Liver (tissue), 9 donors: ENCODE data around the gene DNAJC27. TPM values are rescaled to one million over a fixed set of nuclear protein-coding genes. Genes with fewer than 3 reads are reported as not detected.
"Not testable (repeated sequence)": the region's sequence is repeated elsewhere in the genome, so short reads cannot be mapped to it uniquely, and the experiment has no call there.

ENCODE experiments used
- DNase-seq: peaks from one replicate; pipeline ENCODE4 v3.0.0-alpha.2; 2017; ENCODE audit warnings: low spot score
- H3K27ac ChIP-seq, 2 donors: one replicate each; pipeline ENCODE4 v1.7.0; 2013; ENCODE audit warnings: inconsistent platforms in 2 of 2, low read length in 2 of 2, control low read depth in 1 of 2, low read depth in 1 of 2, mild to moderate bottlenecking in 1 of 2
- H3K27me3 ChIP-seq, 4 donors: one replicate each; pipeline versions ENCODE4 v1.6.1 to v1.7.0; 2013; ENCODE audit warnings: low read length in 3 of 4, inconsistent platforms in 1 of 4, mild to moderate bottlenecking in 1 of 4, moderate library complexity in 1 of 4; ENCODE audit not compliant: control insufficient read depth in 4 of 4, insufficient read depth in 4 of 4
- H3K36me3 ChIP-seq, 4 donors: one replicate each; pipeline versions ENCODE4 v1.6.1 to v1.7.0; 2013; ENCODE audit warnings: low read length in 3 of 4, mild to moderate bottlenecking in 3 of 4, low read depth in 1 of 4, moderate library complexity in 1 of 4; ENCODE audit not compliant: control insufficient read depth in 4 of 4, insufficient read depth in 3 of 4
- H3K4me1 ChIP-seq, 4 donors: one replicate each; pipeline versions ENCODE4 v1.6.1 to v1.7.0; 2013; ENCODE audit warnings: low read length in 3 of 4, mild to moderate bottlenecking in 3 of 4, moderate library complexity in 1 of 4; ENCODE audit not compliant: control insufficient read depth in 4 of 4, insufficient read depth in 4 of 4
- H3K4me3 ChIP-seq, 3 donors: one replicate each; pipeline versions ENCODE4 v1.6.1 to v1.7.0; 2013; ENCODE audit warnings: low read length in 3 of 3, control low read depth in 1 of 3, low read depth in 1 of 3, mild to moderate bottlenecking in 1 of 3
- H3K9ac ChIP-seq, 2 donors: one replicate each; pipeline ENCODE4 v1.7.0; 2013; ENCODE audit warnings: low read length in 2 of 2, mild to moderate bottlenecking in 2 of 2, moderate library complexity in 2 of 2, control low read depth in 1 of 2, low read depth in 1 of 2
- H3K9me3 ChIP-seq, 4 donors: one replicate each; pipeline versions ENCODE4 v1.6.1 to v1.7.0; 2013; ENCODE audit warnings: low read length in 3 of 4; ENCODE audit not compliant: control insufficient read depth in 4 of 4
- ATF3 ChIP-seq: IDR thresholded peaks from 2 replicates; pipeline ENCODE4 v1.6.1; 2016; ENCODE audit warnings: antibody characterized with exemption
- CTCF ChIP-seq: fragments of 150-350 bp; IDR thresholded peaks from 2 replicates; pipeline ENCODE4 v1.5.1; 2017; ENCODE audit warnings: improper control_type of control experiment, low read depth, low read length; ENCODE audit not compliant: missing input control
- EGR1 ChIP-seq, 2 donors: IDR thresholded peaks; 2 replicates each; pipeline ENCODE4 v1.6.1; 2016 to 2018; ENCODE audit warnings: antibody characterized with exemption in 2 of 2, low read depth in 2 of 2
- FOXA1 ChIP-seq: IDR thresholded peaks from 2 replicates; pipeline ENCODE4 v1.6.1; 2016; ENCODE audit warnings: antibody characterized with exemption
- HNF4A ChIP-seq, 2 donors: conservative IDR thresholded peaks; 2 replicates each; pipeline ENCODE4 v1.6.1; 2016; ENCODE audit warnings: antibody characterized with exemption in 2 of 2, mild to moderate bottlenecking in 2 of 2
- HNF4G ChIP-seq: IDR thresholded peaks from 2 replicates; pipeline ENCODE4 v1.6.1; 2016; ENCODE audit warnings: antibody characterized with exemption
- JUND ChIP-seq, 2 donors: IDR thresholded peaks; 2 replicates each; pipeline ENCODE4 v1.6.1; 2016; ENCODE audit warnings: antibody characterized with exemption in 2 of 2
- MAX ChIP-seq: IDR thresholded peaks from 2 replicates; pipeline ENCODE4 v1.6.1; 2016; ENCODE audit warnings: antibody characterized with exemption
- NR2F2 ChIP-seq: IDR thresholded peaks from 2 replicates; pipeline ENCODE4 v1.6.1; 2016; ENCODE audit warnings: antibody characterized with exemption
- RAD21 ChIP-seq, 2 donors: IDR thresholded peaks; 2 replicates each; pipeline ENCODE4 v1.6.1; 2016; ENCODE audit warnings: antibody characterized with exemption in 2 of 2, mild to moderate bottlenecking in 2 of 2
- REST ChIP-seq: IDR thresholded peaks from 2 replicates; pipeline ENCODE4 v1.6.1; 2016; ENCODE audit warnings: antibody characterized with exemption, mild to moderate bottlenecking
- RXRA ChIP-seq, 2 donors: IDR thresholded peaks; 2 replicates each; pipeline ENCODE4 v1.6.1; 2017 to 2018; ENCODE audit warnings: antibody characterized with exemption in 2 of 2, mild to moderate bottlenecking in 1 of 2
- SP1 ChIP-seq: IDR thresholded peaks from 2 replicates; pipeline ENCODE4 v1.6.1; 2018; ENCODE audit warnings: antibody characterized with exemption, mild to moderate bottlenecking
- TAF1 ChIP-seq: conservative IDR thresholded peaks from 2 replicates; pipeline ENCODE4 v1.6.1; 2016; ENCODE audit warnings: antibody characterized with exemption, mild to moderate bottlenecking
- YY1 ChIP-seq: IDR thresholded peaks from 2 replicates; pipeline ENCODE4 v1.6.1; 2016; ENCODE audit warnings: antibody characterized with exemption, mild to moderate bottlenecking
- ZBTB33 ChIP-seq: IDR thresholded peaks from 2 replicates; pipeline ENCODE4 v1.6.1; 2016; ENCODE audit warnings: antibody characterized with exemption
- WGBS: extraction: QIAGEN DNeasy Blood & Tissue Kit; methylation state at CpG from one replicate; pipeline ENCODE4 v1.1.7; 2013; 5-methylcytosine and 5-hydroxymethylcytosine counted together
- polyA plus RNA-seq, 2 donors: library from polyadenylated mRNA; stranded (reverse) in 1 of 2; unstranded in 1 of 2; fragments of 200-250 nt in 1 of 2; fragments of >200 nt in 1 of 2; fragmentation: Nextera tagmentation in 1 of 2; extraction: Ambion mirVana in 1 of 2; gene quantifications; one replicate each; pipeline versions ENCODE4 v1.2.1 to v1.2.3, GENCODE V29; 2013 to 2015
- total RNA-seq, 2 donors: library from RNA; depleted of rRNA; stranded (reverse); fragments of >200 nt; gene quantifications; one replicate each; pipeline ENCODE4 v1.2.3, GENCODE V29; 2014
- donor health status: healthy.
- donor health status: healthy.
- donor health status: healthy.
- donor health status: healthy.
- donor health status: healthy.

Gene DNAJC27
- total and polyA plus RNA-seq, 4 donors = 0.95 to 5.1 (median 3.1) TPM

DNA sequence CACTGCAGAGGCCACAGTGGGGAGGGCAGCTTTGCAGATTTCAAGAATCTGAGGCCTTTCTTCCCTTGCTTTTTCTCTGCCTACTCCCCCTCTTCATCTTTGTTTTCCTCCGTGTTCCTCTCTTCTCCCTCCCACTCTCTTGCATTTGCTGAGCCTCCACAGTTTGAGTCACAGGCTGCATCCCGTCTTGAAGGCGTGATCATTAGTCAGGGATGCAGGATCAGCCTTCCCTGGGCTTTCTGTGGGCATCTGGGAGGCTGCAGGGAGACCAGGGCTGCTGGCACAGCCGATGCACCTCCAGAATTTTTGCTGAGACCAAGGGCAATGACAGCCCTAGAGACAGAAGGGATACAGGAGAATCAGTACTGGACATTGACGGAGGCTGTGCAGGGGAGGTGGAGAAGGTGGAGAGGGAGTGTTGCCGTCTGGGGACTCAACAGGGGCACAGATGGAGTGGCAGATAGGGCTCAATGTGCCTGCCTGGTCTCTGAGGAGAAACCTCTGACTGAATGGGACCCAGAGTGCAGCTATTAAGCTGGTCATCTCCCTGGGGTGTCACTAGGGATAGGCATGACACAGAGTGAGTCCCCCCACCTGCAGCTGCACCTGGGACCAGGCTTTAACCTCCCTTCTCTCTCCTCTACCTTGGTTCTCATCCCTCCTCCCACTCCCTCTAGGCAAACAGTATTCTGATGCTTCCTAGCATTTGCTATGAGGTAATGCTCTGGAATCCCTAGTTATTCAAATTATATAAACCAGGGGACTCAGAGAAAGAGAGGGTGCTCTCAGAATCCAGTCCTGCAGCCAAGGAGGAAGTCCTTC is 29.0 kb upstream of the DNAJC27 start:
- no peak for TF ChIP-seq FOXA1
- no peak for TF ChIP-seq MAX
- no peak for TF ChIP-seq JUND (IDR thresholded peaks at IDR 0.05)
- Histone ChIP-seq H3K27ac (no peak overlapping the region), H3K4me1 (no peaks in the 10 kb centered on the region), H3K27me3 (no peaks in the 10 kb centered on the region), H3K4me3 (no peak overlapping the region), H3K9ac (no peak overlapping the region), H3K9me3 (no peaks in the 10 kb centered on the region), H3K36me3 (no peaks in the 10 kb centered on the region)
- WGBS = 68% methylated on average over 6 of the region's 6 CpGs
- no peak for DNase-seq

- Histone ChIP-seq H3K36me3 (no peaks in the 10 kb centered on the region), H3K27me3 (no peaks in the 10 kb centered on the region), H3K4me3 (no peak overlapping the region), H3K9me3 (no peaks in the 10 kb centered on the region), H3K27ac (no peak overlapping the region), H3K4me1 (no peaks in the 10 kb centered on the region), H3K9ac (no peak overlapping the region)
- 72% methylated on average over 4 of the region's 4 CpGs for WGBS
- no peak for DNase-seq
- TF ChIP-seq RAD21 (IDR thresholded peaks at IDR 0.05) (no peak), ATF3 (no peak), YY1 (no peak), REST (no peak), NR2F2 (no peak), SP1 (no peak), RXRA (IDR thresholded peaks at IDR 0.05) (no peak), FOXA1 (no peak), ZBTB33 (no peak), TAF1 (no peak), CTCF (no peak), HNF4A (conservative IDR thresholded peaks at IDR 0.05) (no peak), EGR1 (IDR thresholded peaks at IDR 0.05; ENCODE audit: low read depth in 2 of 2) (no peak), MAX (no peak), HNF4G (no peak)
These were observed 28.3 kb upstream of the DNAJC27 start for GRCh38 chr2:25000036-25000435.

DNA sequence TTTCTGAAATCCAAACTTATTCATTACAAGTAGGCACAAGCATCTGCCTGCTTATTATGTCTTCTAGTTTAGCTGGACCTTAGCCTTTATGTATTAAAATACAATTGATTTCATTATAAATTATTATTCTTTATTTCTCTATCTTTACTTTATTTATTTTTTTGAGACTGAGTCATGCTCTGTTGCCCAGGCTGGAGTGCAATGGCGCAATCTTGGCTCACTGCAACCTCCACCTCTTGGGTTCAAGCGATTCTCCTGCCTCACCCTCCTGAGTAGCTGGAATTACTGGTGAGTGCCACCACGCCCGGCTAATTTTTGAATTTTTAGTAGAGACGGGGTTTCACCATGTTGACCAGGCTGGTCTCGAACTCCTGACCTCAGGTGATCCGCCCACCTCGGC is 27.3 kb upstream of the DNAJC27 start:
- H3K9ac ChIP-seq, H3K27ac ChIP-seq, H3K9me3 ChIP-seq, H3K4me1 ChIP-seq, DNase-seq, H3K36me3 ChIP-seq, H3K27me3 ChIP-seq, H3K4me3 ChIP-seq: not testable (repeated sequence)
- 85% methylated on average over 8 of the region's 8 CpGs for WGBS
